Endothelial cell of umbilical vein (primary cell): ENCODE data around the gene SCLY. TPM values are rescaled to one million over a fixed set of nuclear protein-coding genes. Genes with fewer than 3 reads are reported as not detected.

Experiments used
- BruUV-seq: library from RNA; stranded (reverse); fragments of 400-500 nt; replicated peaks from 2 replicates; lab custom pipeline; 2021; lab: Mats Ljungman, UMichigan
- CTCF ChIA-PET: fragments of 300-600, 350-600 bp; sonication (Branson Sonifier 250); formaldehyde crosslinking; loops from one replicate; lab custom pipeline; 2021; ENCODE audit warnings: antibody characterized with exemption, inconsistent platforms; lab: Charles Lee
- POLR2A ChIA-PET: fragments of 300-600, 350-600 bp; sonication (Branson Sonifier 250); formaldehyde crosslinking; loops from one replicate; lab custom pipeline; 2021; ENCODE audit warnings: antibody characterized with exemption, inconsistent platforms; lab: Charles Lee
- DNase-seq: peaks from one replicate; pipeline ENCODE4 v3.0.0-alpha.2; 2011; ENCODE audit warnings: low read depth, low spot score
- FAIRE-seq: peaks from 2 replicates; lab custom pipeline; 2011; peaks lifted over from hg19 to GRCh38; lab: Jason Lieb, UNC
- H2AFZ ChIP-seq: 2 replicates; pipeline ENCODE4 v1.6.0; 2012; ENCODE audit warnings: low read depth, low read length, control low read depth, inconsistent platforms
- H3K27ac ChIP-seq: 2 replicates; pipeline ENCODE4 v1.5.1; 2011; ENCODE audit warnings: low read depth, mild to moderate bottlenecking, control low read depth, low read length, moderate library complexity; ENCODE audit not compliant: insufficient read depth
- H3K27me3 ChIP-seq, 2 experiments: 2 replicates each; pipeline versions ENCODE4 v1.6.0 to v1.6.1; 2011; ENCODE audit warnings: low read length in 2 of 2, mixed read lengths in 1 of 2; ENCODE audit not compliant: control insufficient read depth in 2 of 2, insufficient read depth in 2 of 2
- H3K36me3 ChIP-seq, 2 experiments: 2 replicates in 1 of 2; 3 replicates in 1 of 2; pipeline ENCODE4 v1.5.1; 2011; ENCODE audit warnings: low read length in 2 of 2, mild to moderate bottlenecking in 1 of 2, moderate library complexity in 1 of 2; ENCODE audit not compliant: control insufficient read depth in 2 of 2, insufficient read depth in 2 of 2; ENCODE audit errors: extremely low read depth in 1 of 2
- H3K4me1 ChIP-seq: 3 replicates; pipeline ENCODE4 v1.5.1; 2011; ENCODE audit warnings: mild to moderate bottlenecking, low read length; ENCODE audit not compliant: control insufficient read depth, insufficient read depth; ENCODE audit errors: extremely low read depth
- H3K4me2 ChIP-seq: 2 replicates; pipeline ENCODE4 v1.6.1; 2011; ENCODE audit warnings: low read length, control low read depth, mixed read lengths; ENCODE audit not compliant: insufficient read depth
- H3K4me3 ChIP-seq, 3 experiments: fragments of 200-600 bp in 1 of 3; sonication (generic), shearing (Covaris generic) in 1 of 3; replicated peaks in 1 of 3; 2 replicates each; pipeline ENCODE4 v1.5.1; 2011 to 2016; ENCODE audit warnings: control low read depth in 3 of 3, low read length in 3 of 3, mild to moderate bottlenecking in 2 of 3, inconsistent platforms in 1 of 3, low read depth in 1 of 3, moderate library complexity in 1 of 3; ENCODE audit not compliant: insufficient read depth in 1 of 3
- H3K79me2 ChIP-seq: 2 replicates; pipeline ENCODE4 v1.6.0; 2012; ENCODE audit warnings: low read length, inconsistent platforms; ENCODE audit not compliant: control insufficient read depth, insufficient read depth
- H3K9ac ChIP-seq: replicated peaks from 2 replicates; pipeline ENCODE3; 2011; ENCODE audit warnings: low read length, control low read depth; ENCODE audit not compliant: insufficient read depth; ENCODE audit errors: extremely low read depth
- H3K9me1 ChIP-seq: replicated peaks from 3 replicates; pipeline ENCODE4 v1.6.0; 2011; ENCODE audit warnings: mild to moderate bottlenecking, low read length; ENCODE audit not compliant: control insufficient read depth, insufficient read depth; ENCODE audit errors: extremely low read depth
- H3K9me3 ChIP-seq: replicated peaks from 2 replicates; pipeline ENCODE4 v1.5.1; 2012; ENCODE audit warnings: low read length, inconsistent platforms; ENCODE audit not compliant: control insufficient read depth, insufficient read depth
- H4K20me1 ChIP-seq: replicated peaks from 2 replicates; pipeline ENCODE3; 2011; ENCODE audit warnings: mild to moderate bottlenecking, low read length; ENCODE audit not compliant: control insufficient read depth, insufficient read depth; ENCODE audit errors: extremely low read depth
- CTCF ChIP-seq, 2 donors: IDR thresholded peaks; 1 replicate in 1 of 2; 2 replicates in 1 of 2; pipeline ENCODE4 v1.5.1; 2011; ENCODE audit warnings: low read length in 2 of 2, mild to moderate bottlenecking in 2 of 2, moderate library complexity in 2 of 2, control low read depth in 1 of 2, inconsistent platforms in 1 of 2, low read depth in 1 of 2; ENCODE audit not compliant: insufficient read depth in 1 of 2; ENCODE audit errors: extremely low read depth in 1 of 2
- EZH2 ChIP-seq: IDR thresholded peaks from 2 replicates; pipeline ENCODE4 v1.6.1; 2012; ENCODE audit warnings: borderline replicate concordance, low read depth, mild to moderate bottlenecking, moderate library complexity, low read length, inconsistent platforms; ENCODE audit not compliant: severe bottlenecking
- FOS ChIP-seq: IDR thresholded peaks from 2 replicates; pipeline ENCODE4 v1.6.1; 2011; ENCODE audit warnings: mild to moderate bottlenecking, low read length, moderate library complexity, borderline replicate concordance; ENCODE audit not compliant: insufficient read depth
- GATA2 ChIP-seq: IDR thresholded peaks from 2 replicates; pipeline ENCODE4 v1.7.0; 2011; ENCODE audit warnings: low read depth, mild to moderate bottlenecking, moderate library complexity, mixed read lengths, low read length; ENCODE audit not compliant: insufficient read length, insufficient read depth
- JUN ChIP-seq: IDR thresholded peaks from 2 replicates; pipeline ENCODE4 v1.6.1; 2011; ENCODE audit warnings: borderline replicate concordance, low read depth; ENCODE audit not compliant: insufficient read length, insufficient read depth
- MAX ChIP-seq: IDR thresholded peaks from 2 replicates; pipeline ENCODE4 v1.6.1; 2011; ENCODE audit not compliant: insufficient read depth, insufficient read length
- MYC ChIP-seq: IDR thresholded peaks from one replicate; pipeline ENCODE4 v1.6.1; 2011; ENCODE audit warnings: mild to moderate bottlenecking, low read depth, low read length
- POLR2A ChIP-seq: IDR thresholded peaks from 2 replicates; pipeline ENCODE4 v1.6.1; 2012; ENCODE audit warnings: low read depth, mild to moderate bottlenecking, control low read depth, low read length
- POLR2AphosphoS5 ChIP-seq: IDR thresholded peaks from 2 replicates; pipeline ENCODE4 v1.6.1; 2012; ENCODE audit warnings: low read depth, mild to moderate bottlenecking, control low read depth, low read length, moderate library complexity; ENCODE audit not compliant: insufficient read depth
- dilution Hi-C: fragments of 300-500 bp; cut with MboI; formaldehyde crosslinking; loops from one replicate; pipeline ENCODE4 v1.15.0; 2019; ENCODE audit warnings: low sequenced_read_pairs; ENCODE audit not compliant: extremely low pct_ligation_motif_present
- intact Hi-C: fragments of 100-400 bp; cut with micrococcal nuclease; formaldehyde crosslinking; loops from one replicate; pipeline ENCODE4 v1.10.0; 2022
- polyA plus RNA-seq, 4 experiments: library from polyadenylated mRNA; depleted of rRNA in 3 of 4; stranded (reverse) in 3 of 4; unstranded in 1 of 4; fragments of >200 nt; gene quantifications; 2 replicates each; pipeline versions ENCODE4 v1.2.1 to v1.2.3, GENCODE V29; 2011 to 2012; ENCODE audit warnings: missing spikeins in 1 of 4
- total RNA-seq: library from RNA; stranded (reverse); gene quantifications from 2 replicates; pipeline ENCODE4 v1.2.3, GENCODE V29; 2021

Gene SCLY
- total and polyA plus RNA-seq, 2 donors (not counting 3 experiments of a cell fraction or from before 2014, with no cell fraction given), result 22.6 to 32.7 TPM

GRCh38 chr2:238077292-238077691 is 16.5 kb downstream of the SCLY start:
- dilution Hi-C loops (no loop called here), intact Hi-C loops (no loop called here)
- BruUV-seq, result no TSS peak
- Histone ChIP-seq H3K4me2 (no peak overlapping the region), H3K9ac (no peak overlapping the region), H3K36me3 (peaks cover 0 to 5% of the 10 kb centered on the region in 2 experiments), H3K4me3 (no peak overlapping the region), H3K9me1 (no peaks in the 10 kb centered on the region), H3K27me3 (no peaks in the 10 kb centered on the region), H2AFZ (no peak overlapping the region), H3K27ac (no peak overlapping the region), H3K4me1 (no peaks in the 10 kb centered on the region), H3K79me2 (no peaks in the 10 kb centered on the region), H4K20me1 (no peaks in the 10 kb centered on the region), H3K9me3 (no peaks in the 10 kb centered on the region)
- DNase-seq, result no peak
- CTCF ChIA-PET, result no interaction called here
- TF ChIP-seq FOS (no peak), MYC (no peak), EZH2 (no peak), POLR2A (no peak), POLR2AphosphoS5 (no peak), MAX (no peak), JUN (no peak), GATA2 (no peak), CTCF (IDR thresholded peaks at IDR 0.05; ENCODE audit: extremely low read depth in 1 of 2, insufficient read depth in 1 of 2, low read depth in 1 of 2, low read length in 2 of 2) (no peak)
- FAIRE-seq, result no peak
- POLR2A ChIA-PET, result no interaction called here
